Stimulated activated CD4-positive, alpha-beta T cell treated with anti-CD3 and anti-CD28 coated beads, TNF-alpha, amount 100 ng/mL, for 24 hours (primary cell): ENCODE measurements around the gene ANK2.
"Not testable (repeated sequence)": the region's sequence is repeated elsewhere in the genome, so short reads cannot be mapped to it uniquely, and the experiment has no call there.

Experiments
- DNase-seq, 3 experiments: peaks; one replicate each; pipeline ENCODE4 v3.0.0-alpha.2; 2020; ENCODE audit warnings: low read depth in 3 of 3

ANK2 gene

DNA sequence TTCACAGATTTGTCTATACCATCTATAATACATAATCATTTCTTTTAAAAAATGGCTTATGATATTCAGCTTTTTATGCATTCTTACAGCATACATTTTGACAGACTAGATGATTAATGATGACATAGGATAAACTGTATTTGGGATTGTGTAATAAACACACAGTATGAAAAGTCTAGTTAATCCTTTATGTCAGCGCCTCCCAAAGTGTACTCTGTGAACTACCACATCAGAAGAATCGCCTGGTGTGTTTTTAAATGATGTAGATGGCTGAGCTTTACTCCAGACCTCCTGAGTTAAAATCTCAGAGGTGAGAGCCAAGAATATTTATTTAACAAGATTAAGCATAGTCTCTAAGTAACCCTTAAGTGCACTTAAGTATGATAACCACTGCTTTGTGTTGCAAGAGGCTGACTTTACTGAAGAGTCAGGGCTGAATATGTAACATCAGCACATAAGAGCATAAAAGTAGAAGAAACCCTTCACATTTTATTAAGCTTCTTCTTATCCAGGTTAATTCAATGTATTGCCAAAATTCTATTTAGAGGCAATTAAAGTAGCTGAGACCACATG is 104.2 kb downstream of the ANK2 start:
- DNase-seq = no peak

DNA sequence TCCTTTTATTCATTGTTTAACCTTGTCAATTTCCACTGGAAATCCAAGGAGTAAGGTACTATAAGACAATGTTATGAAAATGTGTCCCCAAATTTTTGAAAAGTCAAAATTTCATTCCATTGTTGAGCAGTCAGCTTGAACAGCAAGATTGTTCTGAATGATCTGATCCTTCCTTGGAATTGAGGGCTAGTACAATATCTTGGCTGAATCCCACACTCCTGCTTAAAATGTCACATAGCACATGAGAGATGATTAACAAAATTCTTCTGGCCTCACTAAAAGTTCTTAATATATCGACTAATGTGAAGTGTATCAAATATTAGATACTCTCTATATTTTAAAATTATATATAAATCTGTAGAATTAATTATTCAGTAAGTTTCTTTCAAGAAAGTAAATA is 104.8 kb downstream of the ANK2 start:
- no peak for DNase-seq

DNA sequence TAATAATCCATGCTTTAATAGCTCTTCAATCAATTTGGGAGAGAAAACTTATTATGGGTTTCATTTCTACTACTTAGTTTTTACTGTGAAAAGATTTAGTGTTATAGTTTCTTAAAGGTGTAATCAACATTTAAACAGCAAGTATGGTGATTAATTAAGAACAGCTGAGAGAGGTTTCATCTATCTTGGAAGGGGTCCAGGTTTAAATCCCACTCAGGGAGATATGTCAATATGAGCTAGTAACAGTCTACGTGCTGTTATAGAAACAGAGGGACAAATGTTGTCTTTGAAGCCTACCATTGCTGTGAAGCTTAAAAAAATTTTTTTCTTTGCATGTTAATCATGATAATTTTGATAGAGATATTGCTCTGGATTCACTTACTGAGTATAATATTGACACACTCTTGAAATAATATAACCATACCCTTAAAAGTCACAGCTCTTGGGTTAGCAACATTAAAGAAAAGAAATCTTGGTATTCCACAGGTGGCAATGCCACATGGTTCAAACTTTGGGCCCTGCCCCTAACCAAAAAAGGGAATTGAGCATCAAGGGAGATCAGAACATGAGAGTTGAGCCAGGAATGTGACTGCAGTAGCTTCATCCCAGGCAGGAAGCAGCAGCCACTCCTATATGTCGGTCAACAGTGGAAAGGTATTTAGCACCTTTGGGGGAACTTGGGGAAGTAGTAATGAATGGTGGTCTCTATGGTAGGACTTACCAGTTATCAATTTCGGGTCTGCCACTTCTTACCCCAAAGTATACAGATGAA is 107.8 kb downstream of the ANK2 start:
- DNase-seq = no peak

DNA sequence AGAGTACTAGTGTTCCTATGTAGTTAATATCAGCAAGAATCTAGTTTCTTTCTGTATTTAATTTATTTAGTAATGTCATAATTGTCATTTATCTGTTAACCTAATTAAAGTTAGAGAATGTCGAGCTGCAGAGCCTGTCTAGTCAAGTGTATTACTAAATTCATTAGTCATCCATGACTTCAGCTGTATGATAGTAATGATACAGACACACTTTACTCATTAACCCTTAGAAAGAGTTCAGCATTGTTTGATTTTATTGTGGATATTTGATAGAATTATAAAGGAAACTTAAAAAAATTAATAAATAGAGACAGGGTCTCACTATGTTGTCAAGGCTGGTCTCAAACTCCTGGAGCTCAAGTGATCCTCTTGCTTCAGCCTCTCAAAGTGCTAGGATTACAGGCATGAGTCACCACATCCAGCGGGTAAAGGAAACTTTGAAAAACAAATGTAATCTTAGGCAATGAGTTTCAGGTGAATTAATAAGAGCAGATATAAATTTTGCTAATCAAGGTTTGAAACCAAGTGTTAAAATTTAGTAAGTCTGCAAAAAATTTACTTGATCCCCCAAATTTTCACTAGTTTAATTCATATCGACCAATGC is 110.6 kb downstream of the ANK2 start:
- DNase-seq = no peak

DNA sequence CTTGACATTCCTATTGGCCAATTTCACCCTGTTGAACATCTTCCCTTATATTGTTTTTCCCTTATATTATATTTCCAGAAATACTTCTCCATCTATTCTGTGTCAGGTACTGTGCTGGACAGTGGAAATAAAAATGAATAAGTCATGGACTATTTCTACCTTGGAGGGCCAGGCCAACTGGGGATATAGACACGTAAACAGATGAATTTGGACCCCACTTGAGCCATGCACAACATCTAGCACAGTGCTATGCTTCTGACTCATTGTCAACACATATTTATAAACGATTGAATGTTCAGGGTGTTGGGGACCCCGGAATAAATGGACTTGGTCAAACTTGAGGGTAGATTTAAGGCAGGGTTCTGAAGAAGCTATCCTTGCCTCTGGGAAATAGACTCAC is 111.1 kb downstream of the ANK2 start:
- no peak for DNase-seq

DNA sequence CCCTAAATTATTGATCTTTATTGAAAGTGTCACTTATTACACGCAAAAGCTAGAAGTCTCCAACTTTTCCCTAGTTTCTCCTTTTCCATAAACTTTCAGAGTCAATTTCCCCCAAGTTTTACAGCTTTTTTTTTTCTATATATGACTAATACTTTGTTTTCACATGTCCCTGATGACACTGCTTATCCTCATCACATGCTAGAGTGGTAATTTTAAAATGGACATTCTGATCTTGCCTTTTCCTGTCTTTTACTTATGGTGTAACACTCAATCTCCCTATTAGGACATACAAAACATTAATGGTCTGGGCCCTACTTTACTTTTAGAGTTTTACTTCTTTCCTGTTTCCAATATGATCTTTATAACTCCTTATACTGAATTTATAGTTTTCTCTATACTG is 112.6 kb downstream of the ANK2 start:
- DNase-seq = no peak

DNA sequence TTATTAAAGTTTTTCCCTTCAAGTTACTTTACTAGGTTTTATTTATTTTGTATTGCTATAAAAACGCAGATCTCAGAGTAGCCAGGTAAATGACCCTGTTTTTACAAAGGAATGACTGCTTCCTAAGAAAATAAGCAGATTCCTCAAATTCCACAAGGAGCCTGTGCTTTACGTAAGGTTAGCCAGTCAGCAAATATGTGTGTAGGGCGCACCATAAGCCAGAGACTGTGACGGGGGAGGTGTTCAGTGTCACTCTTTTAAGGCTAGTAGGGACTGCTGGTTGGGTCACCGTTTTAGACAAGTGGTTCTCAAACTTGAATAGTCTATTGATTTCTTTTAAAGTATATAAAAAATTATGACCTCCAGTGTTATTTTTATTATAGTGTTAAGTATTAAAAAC is 119.9 kb downstream of the ANK2 start:
- DNase-seq = no peak

DNA sequence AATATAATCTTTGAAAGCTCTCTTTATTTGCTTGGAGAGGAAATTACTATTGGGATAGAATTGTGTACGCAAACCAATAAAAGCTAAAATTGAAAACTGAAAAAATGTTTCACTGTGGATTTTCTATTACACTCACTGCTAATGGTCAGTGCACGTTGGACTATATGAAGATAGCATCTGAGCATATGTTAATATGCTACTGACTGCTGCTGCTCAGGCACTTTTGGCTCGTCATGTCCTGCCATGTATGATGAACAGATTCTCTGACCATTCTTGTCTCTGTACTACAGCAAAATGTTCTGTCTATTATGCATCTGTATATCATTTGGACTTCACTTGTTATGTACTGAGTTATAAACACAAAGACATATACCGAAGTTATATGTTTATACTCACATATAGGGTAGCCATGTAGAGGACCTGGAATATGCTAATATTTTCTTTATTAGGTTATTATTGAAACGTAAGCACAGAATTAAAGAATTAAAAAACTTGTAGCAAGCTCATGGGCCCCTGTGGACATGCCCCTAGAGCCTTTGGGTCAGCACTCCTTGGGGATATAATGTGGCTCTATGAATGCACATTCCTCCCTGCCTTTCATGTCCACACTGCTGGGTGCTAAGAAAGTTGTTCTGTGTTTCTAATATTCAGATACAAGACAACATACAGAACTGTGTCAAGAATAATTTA is 120.8 kb downstream of the ANK2 start:
- no peak for DNase-seq

DNA sequence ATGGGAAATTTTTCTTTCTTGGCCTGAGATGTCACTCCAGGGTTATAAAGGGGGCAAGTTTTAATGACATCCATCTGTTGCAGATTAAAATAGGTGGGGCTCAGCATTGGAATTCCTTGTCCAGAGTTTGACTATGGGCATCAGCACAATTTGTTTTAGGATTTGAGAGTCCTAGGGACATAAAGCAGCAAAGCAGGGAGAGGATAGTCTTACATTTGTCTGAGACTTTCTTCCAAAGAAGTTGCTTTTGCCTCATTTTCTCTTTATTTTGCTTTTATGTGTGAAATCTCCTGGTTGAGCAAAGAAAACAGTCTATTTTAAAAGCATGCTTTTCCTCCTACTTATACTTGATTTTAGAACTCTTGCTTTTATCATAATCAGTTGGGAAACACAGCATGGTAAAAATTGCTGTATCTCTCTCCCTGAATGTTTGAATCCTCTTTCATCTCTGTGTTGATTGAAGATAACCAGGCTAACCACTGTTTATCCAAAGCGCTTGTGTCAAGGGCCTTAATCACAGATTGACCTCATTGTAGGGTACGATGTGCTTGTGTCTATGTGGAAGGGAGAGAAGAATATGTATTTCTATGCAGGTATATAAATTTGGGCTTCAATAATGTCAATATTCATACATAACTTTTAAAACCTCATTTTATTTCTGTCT is 121.5 kb downstream of the ANK2 start:
- DNase-seq = no peak

DNA sequence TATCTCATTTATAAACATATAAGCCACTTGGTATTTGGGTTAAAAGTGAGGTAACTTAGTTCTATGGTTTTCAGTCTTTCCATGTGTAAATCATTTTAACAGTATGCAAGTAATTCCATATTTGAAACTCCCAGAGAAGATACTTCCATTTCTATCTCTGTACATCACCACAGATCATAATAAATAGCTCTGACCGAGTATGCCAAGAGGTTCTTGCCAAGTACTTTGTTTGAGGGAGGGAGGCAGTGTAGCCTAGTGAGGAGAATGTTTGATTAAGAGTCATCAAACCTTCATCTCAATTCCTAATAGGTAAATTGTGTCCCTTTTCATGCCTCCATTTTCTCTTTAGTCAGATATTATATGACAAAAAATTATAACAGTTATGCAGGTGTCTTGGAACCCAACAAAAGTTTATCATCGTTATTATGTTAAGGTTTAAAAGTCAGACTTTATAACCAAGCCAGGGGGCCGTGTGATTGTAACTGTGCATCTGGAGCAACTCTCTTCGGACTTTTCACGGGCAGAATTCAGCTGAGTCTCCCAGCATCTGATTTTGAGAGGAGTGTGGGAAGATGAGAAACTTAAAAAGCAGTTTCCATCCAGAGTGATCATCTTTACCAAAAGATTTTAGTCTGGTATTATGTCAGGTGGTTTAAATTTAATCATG is 123.8 kb downstream of the ANK2 start:
- DNase-seq = no peak

DNA sequence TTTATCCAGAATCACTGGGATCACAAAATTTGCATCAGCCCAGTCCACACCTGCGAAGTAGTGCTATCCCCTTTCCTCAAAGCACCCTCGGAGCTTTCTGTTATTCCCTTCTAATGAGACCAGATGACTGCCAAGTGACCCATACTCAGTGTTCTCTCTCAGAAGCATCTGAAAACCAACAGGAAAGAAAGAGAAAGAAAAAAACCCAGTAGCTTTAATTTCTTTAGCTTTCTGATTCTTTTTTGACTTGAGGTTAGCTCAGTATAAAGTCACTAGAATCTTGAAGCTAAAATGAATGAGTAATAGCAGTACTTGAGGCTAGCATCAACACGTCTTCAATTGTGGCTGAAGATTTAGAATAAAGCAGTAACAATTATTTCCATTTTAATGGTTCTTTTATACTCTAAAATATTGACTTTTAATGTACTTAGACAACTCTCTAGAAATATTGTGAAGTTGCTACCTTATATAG is 124.4 kb downstream of the ANK2 start:
- DNase-seq = no peak

DNA sequence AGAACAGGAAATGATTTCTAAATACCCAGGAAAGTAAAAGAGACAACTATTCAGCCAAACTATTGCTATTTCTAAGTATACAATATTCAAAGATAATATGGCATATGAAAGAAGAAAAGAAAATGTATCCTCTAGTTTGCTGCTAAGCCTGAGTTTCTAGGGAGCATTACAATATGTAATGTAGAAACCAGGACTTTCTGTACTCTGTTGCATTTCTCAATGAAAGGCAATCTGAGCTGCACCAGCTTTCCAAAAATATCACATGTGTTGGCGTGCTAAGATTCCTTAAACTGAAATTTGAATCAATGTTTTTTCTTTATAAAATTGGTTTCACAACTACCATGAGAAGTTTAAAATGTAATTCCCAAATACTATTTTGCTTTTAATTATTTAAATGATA is 129.6 kb downstream of the ANK2 start:
- DNase-seq = no peak

DNA sequence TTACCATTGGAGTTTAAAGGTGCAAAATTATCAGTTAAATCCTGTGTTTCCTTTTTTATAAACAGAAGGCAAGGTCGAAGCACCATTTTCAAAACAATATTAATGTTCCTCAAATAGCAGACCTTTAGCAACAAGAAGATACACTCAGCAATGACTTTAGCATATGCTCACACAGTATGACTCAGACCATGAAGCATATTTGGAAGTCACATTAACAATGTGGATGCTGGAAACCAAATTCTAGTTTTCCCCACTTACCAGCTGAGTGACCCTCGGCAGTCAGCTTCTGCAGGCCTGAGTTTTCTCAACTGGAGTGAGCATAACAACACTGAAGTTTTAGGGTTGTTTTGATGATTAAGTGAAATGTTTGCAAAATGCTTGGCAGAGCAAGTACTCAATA is 130.5 kb downstream of the ANK2 start:
- DNase-seq = no peak

DNA sequence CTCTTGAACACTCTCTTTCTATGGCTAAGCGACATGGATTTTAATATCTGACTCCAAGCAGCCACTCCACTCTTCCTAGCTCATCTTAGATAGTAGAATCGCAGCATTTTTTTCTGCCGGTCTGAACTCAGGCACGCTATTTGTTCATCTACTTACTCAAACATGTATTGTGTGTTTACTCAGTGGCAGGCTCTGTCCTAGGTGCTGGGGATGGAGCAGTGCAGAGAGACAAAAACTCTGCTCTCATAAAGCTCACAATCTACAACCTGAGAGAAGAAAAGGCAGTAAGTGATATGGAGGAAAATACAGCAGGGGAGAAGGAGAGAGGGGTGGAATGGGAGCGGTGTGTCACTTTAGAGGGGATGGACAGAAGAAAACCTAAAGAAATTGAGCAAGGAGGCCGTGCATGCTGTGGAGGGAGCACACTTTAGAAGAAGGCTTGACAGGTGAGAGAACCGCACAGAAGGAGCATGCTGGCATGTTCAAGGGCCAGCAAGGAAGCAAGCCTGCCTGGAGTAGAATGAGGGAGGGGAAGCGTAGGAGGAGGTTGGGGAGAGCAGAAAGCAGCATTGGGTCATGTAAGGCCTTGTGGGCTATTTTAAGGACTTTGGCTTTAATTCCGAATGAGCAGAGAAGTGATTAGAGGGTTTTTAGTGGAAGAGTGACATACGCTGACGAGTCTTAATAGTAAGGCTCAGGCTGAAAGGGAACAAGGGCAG is 132.0 kb downstream of the ANK2 start:
- no peak for DNase-seq

DNA sequence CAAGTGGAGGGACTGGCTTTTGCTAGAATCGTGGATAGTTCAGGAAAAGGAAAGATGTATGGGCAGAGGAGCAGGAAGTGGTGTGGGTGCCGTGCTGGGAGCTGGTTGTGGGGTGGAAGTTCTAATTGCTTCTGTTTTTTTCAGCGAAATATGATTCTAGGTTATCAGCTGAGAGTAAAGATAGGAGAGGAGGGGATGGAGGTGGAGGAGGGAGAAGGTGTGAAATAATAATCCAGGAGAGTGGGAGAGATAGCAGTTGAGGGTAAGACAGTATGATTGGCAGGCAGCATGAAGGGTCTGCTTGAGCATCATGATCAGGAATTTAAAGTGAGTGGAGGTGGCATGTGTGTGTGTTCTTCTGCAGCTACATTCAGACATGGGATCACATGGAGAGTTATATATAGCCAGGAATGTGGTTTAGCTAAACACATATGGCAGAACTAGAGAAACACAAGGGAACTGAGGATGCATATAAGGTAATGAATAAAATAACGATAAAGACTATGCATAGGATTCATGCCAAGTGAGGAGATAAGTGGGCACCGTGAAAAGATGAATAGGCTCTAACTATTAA is 133.7 kb downstream of the ANK2 start:
- no peak for DNase-seq

DNA sequence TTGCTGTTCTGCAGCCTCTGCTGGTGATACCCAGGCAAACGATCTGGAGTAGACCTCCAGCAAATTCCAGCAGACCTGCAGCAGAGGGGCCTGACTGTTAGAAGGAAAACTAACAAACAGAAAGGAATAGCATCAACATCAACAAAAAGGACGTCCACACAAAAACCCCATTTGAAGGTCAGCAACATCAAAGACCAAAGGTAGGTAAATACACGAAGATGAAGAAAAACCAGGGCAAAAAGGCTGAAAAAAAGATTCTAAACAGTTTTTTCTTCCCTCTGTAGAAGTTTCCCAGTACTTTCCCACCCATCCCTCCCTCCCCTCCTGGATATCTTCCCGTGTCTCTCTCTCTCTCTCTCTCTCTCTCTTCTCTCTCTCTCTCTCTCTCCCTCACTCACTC is 136.8 kb downstream of the ANK2 start:
- not testable (repeated sequence) for DNase-seq

DNA sequence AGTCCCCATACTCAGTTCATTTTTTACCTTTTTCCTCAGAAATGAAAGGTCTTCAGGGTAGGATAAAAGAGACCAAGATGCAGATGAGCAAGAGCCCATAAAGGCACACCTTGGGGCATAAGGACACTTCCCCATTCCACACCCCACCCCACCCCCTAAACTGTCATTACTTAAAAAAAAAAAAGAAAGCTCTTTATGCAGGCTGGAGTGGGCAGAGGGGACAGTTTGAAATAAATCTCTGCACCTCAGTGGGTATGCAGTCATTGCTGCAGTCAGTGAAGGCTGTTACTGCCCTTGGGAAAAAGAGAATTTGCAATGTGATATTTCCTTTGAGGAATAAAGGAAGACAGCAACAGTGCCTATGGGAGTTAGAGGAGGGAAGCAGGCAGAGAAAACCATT is 137.5 kb downstream of the ANK2 start:
- no peak for DNase-seq

DNA sequence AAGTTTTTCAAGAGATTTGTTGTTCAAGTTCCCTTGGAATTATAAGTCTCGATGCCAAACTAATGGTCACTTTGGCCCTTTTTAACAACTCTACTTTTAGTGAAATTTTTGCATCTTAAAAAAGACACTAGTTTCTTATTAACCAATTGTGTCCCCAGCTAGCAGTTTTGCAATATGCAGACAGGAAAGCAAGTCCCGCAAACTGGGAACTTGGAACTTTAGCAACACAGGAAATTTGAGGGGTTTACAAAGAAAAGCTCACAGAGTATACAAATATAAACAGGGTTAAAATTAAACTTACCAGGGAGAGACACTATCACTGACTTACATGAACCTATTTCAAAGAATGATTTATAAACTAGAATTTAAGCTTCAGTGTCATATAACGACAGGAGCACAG is 137.9 kb downstream of the ANK2 start:
- DNase-seq = no peak

DNA sequence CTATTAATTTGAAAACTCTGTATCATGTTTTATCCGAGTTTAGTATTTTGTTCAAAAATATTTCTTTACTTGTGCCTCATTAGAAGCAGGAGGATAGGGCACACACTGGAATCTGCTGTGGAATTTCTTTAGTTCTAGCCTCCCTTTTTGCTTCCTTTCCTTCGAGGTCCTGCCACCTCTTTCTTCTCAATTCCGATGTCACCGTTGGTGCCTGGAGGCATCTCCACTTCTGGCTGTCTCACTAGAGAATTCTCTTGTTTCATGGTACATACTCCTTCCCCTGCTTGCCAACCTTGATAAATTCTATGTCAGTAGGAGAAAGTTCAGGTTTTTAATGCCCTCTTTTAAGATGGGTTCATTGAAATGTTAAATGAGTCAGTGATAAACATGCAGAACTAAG is 140.1 kb downstream of the ANK2 start:
- no peak for DNase-seq

DNA sequence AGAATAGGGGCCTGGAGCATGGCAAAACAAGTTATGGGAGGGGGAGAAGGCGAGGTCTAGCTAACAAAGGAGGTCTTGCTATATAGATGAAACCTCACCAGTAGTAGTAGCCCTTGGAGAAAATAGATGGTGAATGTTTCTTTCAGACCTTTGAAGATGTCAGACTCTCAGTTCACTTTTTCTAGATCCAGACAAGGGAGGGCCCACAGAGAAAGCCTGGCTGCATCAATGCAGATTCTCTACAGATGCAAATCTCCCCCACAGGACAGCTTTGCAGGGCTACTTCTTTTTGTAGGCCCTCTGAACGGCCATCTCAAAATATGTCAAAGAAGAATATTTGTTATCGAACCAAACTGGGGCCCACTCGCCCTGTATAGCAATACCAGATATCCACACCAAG is 159.7 kb downstream of the ANK2 start:
- DNase-seq = no peak
